K562 (cell line): ENCODE measurements around the gene IZUMO4. TPM values are rescaled to one million over a fixed set of nuclear protein-coding genes. Genes with fewer than 3 reads are reported as not detected.

Experiments
- ATAC-seq: fragments of 200-7000 bp; cut with Tn5 transposase; 3 replicates; pipeline ENCODE4 v1.9.1; 2020; ENCODE audit warnings: moderate library complexity
- BruUV-seq: library from RNA; stranded (reverse); fragments of 400-500 nt; replicated peaks from 2 replicates; lab custom pipeline; 2021; lab: Mats Ljungman, UMichigan
- CTCF ChIA-PET: fragments of 300-600 bp; formaldehyde crosslinking; extraction: SDS; loops from one replicate; lab custom pipeline; 2021; ENCODE audit warnings: low intra/inter-chr PET ratio; lab: Yijun Ruan, JAX
- POLR2A ChIA-PET: fragments of 300-600, 350-650 bp; sonication (Branson Sonifier 250); formaldehyde crosslinking; extraction: SDS; loops from one replicate; lab custom pipeline; 2021; ENCODE audit warnings: antibody characterized with exemption, inconsistent platforms; lab: Yijun Ruan, JAX
- DNase-seq, 4 experiments: peaks; one replicate each; pipeline versions ENCODE4 v3.0.0 to v3.0.0-alpha.2; 2011 to 2018; ENCODE audit warnings: low spot score in 3 of 4, mixed read lengths in 3 of 4; ENCODE audit errors: extremely low read depth in 1 of 4
- FAIRE-seq: peaks from 2 replicates; lab custom pipeline; 2011; peaks lifted over from hg19 to GRCh38; lab: Jason Lieb, UNC
- H2AFZ ChIP-seq: 2 replicates; pipeline ENCODE4 v1.6.0; 2011; ENCODE audit warnings: low read depth, low read length, control low read depth, inconsistent platforms
- H3K27ac ChIP-seq: fragments of 200-600 bp; 3 replicates; pipeline ENCODE4 v1.8.0; 2011; ENCODE audit warnings: low read depth, mild to moderate bottlenecking, control low read depth, inconsistent platforms, low read length, moderate library complexity, mixed read lengths; ENCODE audit errors: extremely low read depth
- H3K27me3 ChIP-seq, 2 experiments: fragments of 300-600 bp in 1 of 2; 2 replicates in 1 of 2; 3 replicates in 1 of 2; pipeline versions ENCODE4 v1.6.0 to v1.8.0; 2011; ENCODE audit warnings: inconsistent platforms in 2 of 2, low read length in 2 of 2, mild to moderate bottlenecking in 1 of 2, mixed read lengths in 1 of 2, moderate library complexity in 1 of 2; ENCODE audit not compliant: control insufficient read depth in 2 of 2, insufficient read depth in 2 of 2
- H3K36me3 ChIP-seq: fragments of 300-600 bp; 3 replicates; pipeline ENCODE4 v1.8.0; 2011; ENCODE audit warnings: mild to moderate bottlenecking, low read length, inconsistent platforms; ENCODE audit not compliant: control insufficient read depth, insufficient read depth
- H3K4me1 ChIP-seq, 2 experiments: fragments of 200-600 bp in 1 of 2; replicated peaks in 1 of 2; 2 replicates in 1 of 2; 3 replicates in 1 of 2; pipeline versions ENCODE4 v1.5.1 to v1.8.0; 2011; ENCODE audit warnings: inconsistent platforms in 2 of 2, low read length in 2 of 2, mild to moderate bottlenecking in 1 of 2, mixed read lengths in 1 of 2, moderate library complexity in 1 of 2; ENCODE audit not compliant: control insufficient read depth in 2 of 2, insufficient read depth in 2 of 2
- H3K4me2 ChIP-seq: 2 replicates; pipeline ENCODE4 v1.6.1; 2011; ENCODE audit warnings: low read length, control low read depth, inconsistent platforms, mixed read lengths; ENCODE audit not compliant: insufficient read depth
- H3K4me3 ChIP-seq: fragments of 200-600 bp; sonication (generic), shearing (Covaris generic); 2 replicates; pipeline ENCODE4 v1.5.1; 2016; ENCODE audit warnings: control low read depth, inconsistent platforms
- H3K79me2 ChIP-seq: fragments of 200-600 bp; 3 replicates; pipeline ENCODE4 v1.8.0; 2011; ENCODE audit warnings: low read length, inconsistent platforms; ENCODE audit not compliant: control insufficient read depth, insufficient read depth
- H3K9ac ChIP-seq, 2 experiments: 2 replicates each; pipeline versions ENCODE4 v1.6.0 to v1.6.1; 2011; ENCODE audit warnings: low read depth in 2 of 2, low read length in 2 of 2, control low read depth in 1 of 2, inconsistent platforms in 1 of 2, mild to moderate bottlenecking in 1 of 2, mixed read lengths in 1 of 2; ENCODE audit not compliant: insufficient read depth in 1 of 2
- H3K9me1 ChIP-seq: one replicate; pipeline ENCODE4 v1.6.0; 2011; ENCODE audit warnings: inconsistent platforms, mild to moderate bottlenecking, low read length, moderate library complexity; ENCODE audit not compliant: control insufficient read depth, insufficient read depth
- H3K9me3 ChIP-seq: replicated peaks from 2 replicates; pipeline ENCODE4 v1.5.1; 2011; ENCODE audit warnings: low read depth, low read length, inconsistent platforms; ENCODE audit not compliant: control insufficient read depth, insufficient read depth
- H4K20me1 ChIP-seq: replicated peaks from 2 replicates; pipeline ENCODE4 v1.6.1; 2011; ENCODE audit warnings: low read length, inconsistent platforms, mixed read lengths; ENCODE audit not compliant: control insufficient read depth, insufficient read depth
- MYBL2 ChIP-seq, 2 experiments: fragments of 450-650 bp in 1 of 2; sonication (generic) in 1 of 2; formaldehyde crosslinking in 1 of 2; IDR thresholded peaks; 2 replicates each; pipeline versions ENCODE4 v1.6.1 to v1.8.1; 2017 to 2022; ENCODE audit warnings: borderline replicate concordance in 1 of 2, inconsistent platforms in 1 of 2, low read depth in 1 of 2, mild to moderate bottlenecking in 1 of 2, missing genetic modification reagents in 1 of 2, moderate library complexity in 1 of 2
- ZBTB33 ChIP-seq: sonication (generic); formaldehyde crosslinking; IDR thresholded peaks from 2 replicates; pipeline ENCODE4 v1.8.1; 2023; ENCODE audit warnings: mild to moderate bottlenecking, missing genetic modification reagents
- WGBS: fragments of 100-300 bp; shearing (Covaris generic); methylation state at CpG from one replicate; pipeline ENCODE4 v1.1.6; 2016; ENCODE audit warnings: low coverage, mixed read lengths; ENCODE audit not compliant: insufficient coverage; ENCODE audit errors: missing lambda C conversion rate; 5-methylcytosine and 5-hydroxymethylcytosine counted together
- in situ Hi-C: fragments of 300-500 bp; cut with MboI; formaldehyde crosslinking; loops from 4 replicates; pipeline ENCODE4 v1.15.0; 2018; ENCODE audit warnings: inconsistent platforms, mixed read lengths
- intact Hi-C: fragments of 100-400 bp; cut with micrococcal nuclease; formaldehyde crosslinking; loops from 2 replicates; pipeline ENCODE4 v1.14.2; 2022
- polyA plus RNA-seq, 8 experiments: library from polyadenylated mRNA; depleted of rRNA in 4 of 8; stranded (reverse) in 5 of 8; unstranded in 3 of 8; fragments of >200 nt; fragmentation: Nextera tagmentation in 2 of 8; fragmentation: Illumina TruSeq in 1 of 8; extraction: Ambion mirVana in 2 of 8; extraction: Trizol in 1 of 8; gene quantifications; 2 replicates each; pipeline versions ENCODE4 v1.2.1 to v1.2.3, GENCODE V29; 2011 to 2014; ENCODE audit warnings: inconsistent platforms in 1 of 8, missing spikeins in 1 of 8
- total RNA-seq, 7 experiments: library from RNA; depleted of rRNA in 6 of 7; stranded (reverse); fragments of >200 nt in 6 of 7; fragmentation: Illumina TruSeq in 2 of 7; extraction: Trizol in 2 of 7; gene quantifications; 2 replicates each; pipeline versions ENCODE4 v1.2.1 to v1.2.3, GENCODE V29; 2011 to 2021; ENCODE audit warnings: low replicate concordance in 1 of 7

The IZUMO4 gene
- total and polyA plus RNA-seq, 9 of the 15 experiments (the other 6 are each of a cell fraction or from before 2014, with no cell fraction given) = 0.07 to 3.9 (median 1.2) TPM

- H3K9me1 ChIP-seq = no peaks in the 10 kb centered on the region
- peaks cover 23% of the 10 kb centered on the region for H3K79me2 ChIP-seq
- H3K9me3 ChIP-seq = no peaks in the 10 kb centered on the region
- peaks cover 36% of the 10 kb centered on the region; the same call in 2 of the 3 replicates for H3K36me3 ChIP-seq
- peaks cover 5 to 66% of the 10 kb centered on the region in 2 experiments; a peak in 4 of 5 replicates for H3K4me1 ChIP-seq
- H3K27ac ChIP-seq = no peak overlapping the region
- no peak overlapping the region for H3K4me2 ChIP-seq
- H3K4me3 ChIP-seq = no peak overlapping the region
- ChIA-PET CTCF (no interaction called here), POLR2A (interaction anchor here (0.6 kb wide), 1 partner anchor 12 kb away, joined by 3 read pairs; no protein-coding TSS in a partner anchor)
- H3K9ac ChIP-seq = peak overlapping the region in 1 of 2 experiments; percentile 93; a peak in 2 of 4 replicates
- FAIRE-seq (no peak), ATAC-seq (no peak), DNase-seq (peak in 1 of 4 experiments; percentile 15)
- H4K20me1 ChIP-seq = no peaks in the 10 kb centered on the region
- BruUV-seq = no TSS peak
- in situ Hi-C loops = no loop called here
- 59% methylated on average over 21 of the region's 23 CpGs for WGBS
- H2AFZ ChIP-seq = no peak overlapping the region
- TF ChIP-seq ZBTB33 (CRISPR knock-in tag) = peak; percentile 86
- no peak for TF ChIP-seq MYBL2 (IDR thresholded peaks at IDR 0.05; ENCODE audit: low read depth)
- TF ChIP-seq MYBL2 (CRISPR knock-in tag; IDR thresholded peaks at IDR 0.05; ENCODE audit: borderline replicate concordance) = no peak
- H3K27me3 ChIP-seq = no peaks in the 10 kb centered on the region
- intact Hi-C loops = no loop called here
These were observed 1.2 kb downstream of the IZUMO4 start for GRCh38 chr19:2097886-2098327.
